ENCODE results near the gene TMEM272. TPM values are rescaled to one million over a fixed set of nuclear protein-coding genes. Genes with fewer than 3 reads are reported as not detected.
A peak's percentile ranks its signal among the peaks of the same experiment; 100 is the strongest.

TMEM272 gene
- total and polyA plus RNA-seq, 2 of the 13 experiments (the other 11 are each of a cell fraction or from before 2014, with no cell fraction given), result 0.37 to 0.62 TPM

DNA sequence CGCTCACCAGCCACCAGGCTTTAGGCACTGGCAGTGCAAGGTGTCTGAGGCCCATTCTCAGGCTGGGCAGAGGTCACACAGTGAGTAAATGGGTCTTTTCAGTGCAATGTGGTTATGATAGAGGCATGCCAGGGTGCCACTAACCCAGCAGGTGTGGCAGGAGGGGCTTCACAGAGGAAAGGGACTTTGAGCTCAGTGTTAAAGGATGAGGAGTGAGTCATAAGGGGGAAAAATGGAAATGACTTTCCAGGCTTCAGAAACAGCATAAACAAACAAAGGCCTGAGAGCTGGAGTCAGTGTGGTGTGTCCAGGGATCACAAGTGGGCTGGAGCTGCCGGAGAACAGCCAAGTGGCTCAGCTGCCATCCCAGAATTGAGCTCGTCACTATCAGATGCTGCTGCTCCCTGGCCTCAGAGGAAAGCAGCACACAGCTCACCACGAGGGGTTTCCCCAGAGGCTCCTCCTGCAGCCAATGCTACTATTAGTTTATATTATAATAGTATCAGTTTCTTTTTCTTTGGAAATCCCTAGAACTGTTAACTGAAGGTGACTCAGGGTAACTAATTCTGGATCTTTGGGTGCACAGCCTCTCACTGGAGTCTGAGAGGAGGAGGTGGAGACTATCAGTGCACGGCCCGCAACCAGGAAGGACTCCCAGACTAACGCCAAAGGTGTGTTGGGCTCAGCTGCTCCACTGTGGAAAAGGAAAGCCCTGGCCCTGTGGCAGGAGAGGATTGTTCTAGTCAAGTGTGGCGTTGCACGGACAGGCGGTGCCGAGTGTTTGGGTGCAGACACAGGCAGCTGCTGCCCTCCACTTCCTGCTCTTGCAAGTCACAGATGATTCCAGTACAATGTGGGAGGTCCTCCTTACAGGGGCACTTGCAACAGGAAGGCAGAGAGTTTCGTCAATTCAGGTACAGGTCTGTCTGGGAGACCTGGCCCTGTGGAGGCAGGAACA is 80.5 kb downstream of the TMEM272 start (continued):
- no peak for TF ChIP-seq SRSF4 (IDR thresholded peaks at IDR 0.05; ENCODE audit: low read depth, low read length, poor library complexity, severe bottlenecking)
- TF ChIP-seq, protein P1, sequence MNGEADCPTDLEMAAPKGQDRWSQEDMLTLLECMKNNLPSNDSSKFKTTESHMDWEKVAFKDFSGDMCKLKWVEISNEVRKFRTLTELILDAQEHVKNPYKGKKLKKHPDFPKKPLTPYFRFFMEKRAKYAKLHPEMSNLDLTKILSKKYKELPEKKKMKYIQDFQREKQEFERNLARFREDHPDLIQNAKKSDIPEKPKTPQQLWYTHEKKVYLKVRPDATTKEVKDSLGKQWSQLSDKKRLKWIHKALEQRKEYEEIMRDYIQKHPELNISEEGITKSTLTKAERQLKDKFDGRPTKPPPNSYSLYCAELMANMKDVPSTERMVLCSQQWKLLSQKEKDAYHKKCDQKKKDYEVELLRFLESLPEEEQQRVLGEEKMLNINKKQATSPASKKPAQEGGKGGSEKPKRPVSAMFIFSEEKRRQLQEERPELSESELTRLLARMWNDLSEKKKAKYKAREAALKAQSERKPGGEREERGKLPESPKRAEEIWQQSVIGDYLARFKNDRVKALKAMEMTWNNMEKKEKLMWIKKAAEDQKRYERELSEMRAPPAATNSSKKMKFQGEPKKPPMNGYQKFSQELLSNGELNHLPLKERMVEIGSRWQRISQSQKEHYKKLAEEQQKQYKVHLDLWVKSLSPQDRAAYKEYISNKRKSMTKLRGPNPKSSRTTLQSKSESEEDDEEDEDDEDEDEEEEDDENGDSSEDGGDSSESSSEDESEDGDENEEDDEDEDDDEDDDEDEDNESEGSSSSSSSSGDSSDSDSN (CRISPR knock-in tag; IDR thresholded peaks at IDR 0.05), result peak; percentile 77
- no peak for TF ChIP-seq MEF2D (CRISPR knock-in tag; IDR thresholded peaks at IDR 0.05)
- no peak for TF ChIP-seq MXD4 (CRISPR knock-in tag; IDR thresholded peaks at IDR 0.05)
- TF ChIP-seq SP140L (CRISPR knock-in tag; IDR thresholded peaks at IDR 0.05; ENCODE audit: borderline replicate concordance), result no peak
- peak; percentile 35; the same call in 1 of the 2 replicates for TF ChIP-seq CREB1 (IDR thresholded peaks at IDR 0.05)
- TF ChIP-seq CREB1 (CRISPR knock-in tag; IDR thresholded peaks at IDR 0.05), result no peak; the same call in 1 of the 2 replicates
- TF ChIP-seq IKZF1 (IDR thresholded peaks at IDR 0.05), result no peak
- TF ChIP-seq ZBTB7B (CRISPR knock-in tag; IDR thresholded peaks at IDR 0.05), result peak; percentile 88
- TF ChIP-seq ATF7-NPFF (CRISPR knock-in tag; IDR thresholded peaks at IDR 0.05; ENCODE audit: low read depth), result no peak
- TF ChIP-seq CBX1 (IDR thresholded peaks at IDR 0.05; ENCODE audit: low read depth), result no peak
- no peak for TF ChIP-seq ZNF362 (CRISPR knock-in tag; IDR thresholded peaks at IDR 0.05; ENCODE audit: borderline replicate concordance)
- no peak for TF ChIP-seq ZNF557 (CRISPR knock-in tag; IDR thresholded peaks at IDR 0.05)
- TF ChIP-seq ZNF383 (CRISPR knock-in tag; IDR thresholded peaks at IDR 0.05; ENCODE audit: borderline replicate concordance), result 0 out of 2 replicates have a peak, but pooled peaks have one; percentile 69
- TF ChIP-seq, protein P2, sequence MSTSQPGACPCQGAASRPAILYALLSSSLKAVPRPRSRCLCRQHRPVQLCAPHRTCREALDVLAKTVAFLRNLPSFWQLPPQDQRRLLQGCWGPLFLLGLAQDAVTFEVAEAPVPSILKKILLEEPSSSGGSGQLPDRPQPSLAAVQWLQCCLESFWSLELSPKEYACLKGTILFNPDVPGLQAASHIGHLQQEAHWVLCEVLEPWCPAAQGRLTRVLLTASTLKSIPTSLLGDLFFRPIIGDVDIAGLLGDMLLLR (CRISPR knock-in tag; IDR thresholded peaks at IDR 0.05), result no peak
- no peak for TF ChIP-seq RNF219 (CRISPR knock-in tag; IDR thresholded peaks at IDR 0.05)
- TF ChIP-seq MAF1 (CRISPR knock-in tag; IDR thresholded peaks at IDR 0.05; ENCODE audit: borderline replicate concordance), result no peak
- TF ChIP-seq HDAC1 (CRISPR knock-in tag; IDR thresholded peaks at IDR 0.05), result peak; percentile 70
- no peak for TF ChIP-seq DNMT1 (CRISPR knock-in tag; IDR thresholded peaks at IDR 0.05)
- TF ChIP-seq SMYD3 (CRISPR knock-in tag; IDR thresholded peaks at IDR 0.05), result no peak
- TF ChIP-seq ZNF547 (CRISPR knock-in tag; IDR thresholded peaks at IDR 0.05), result no peak
- TF ChIP-seq GPN1 (CRISPR knock-in tag; IDR thresholded peaks at IDR 0.05; ENCODE audit: borderline replicate concordance), result no peak

Measured in HepG2 (cell line).